ENCODE measurements around the gene TSPO2. TPM values are rescaled to one million over a fixed set of nuclear protein-coding genes. Genes with fewer than 3 reads are reported as not detected.

TSPO2 gene
- total RNA-seq, 2 experiments from 2014 or later, result not detected

GRCh38 chr6:41054511-41054910 is 12.2 kb downstream of the TSPO2 start:
- Histone ChIP-seq H3K4me3 (ENCODE audit: low read depth, low read length, poor library complexity, severe bottlenecking) (no peak overlapping the region), H3K79me2 (ENCODE audit: insufficient read depth, low read depth, low read length) (no peaks in the 10 kb centered on the region), H2AFZ (ENCODE audit: low read length) (no peak overlapping the region), H3K4me1 (ENCODE audit: insufficient read depth, low read length, poor library complexity, severe bottlenecking) (peaks cover 38% of the 10 kb centered on the region), H3K9me3 (ENCODE audit: low read length) (no peaks in the 10 kb centered on the region), H3K4me2 (ENCODE audit: low read length) (peak overlapping the region; percentile 46), H4K20me1 (ENCODE audit: insufficient read depth, low read length) (no peaks in the 10 kb centered on the region), H3K36me3 (ENCODE audit: insufficient read depth, low read length) (no peaks in the 10 kb centered on the region), H3K27ac (ENCODE audit: low read depth, low read length, poor library complexity, severe bottlenecking) (no peak overlapping the region), H3K9me2 (ENCODE audit: insufficient read depth, low read length) (no peaks in the 10 kb centered on the region)
- TF ChIP-seq EZH2phosphoT487 (IDR thresholded peaks at IDR 0.05; ENCODE audit: borderline replicate concordance, low read depth, low read length), result no peak
- TF ChIP-seq CTCF (conservative IDR thresholded peaks at IDR 0.05; ENCODE audit: low read length), result no peak
- intact Hi-C loops (cut with micrococcal nuclease; ENCODE audit: unreplicated experiment), result no loop called here
- BruUV-seq (replicated peaks), result no TSS peak
- ChIA-PET POLR2A (interaction anchor here (0.7 to 3.2 kb wide), 6 partner anchors 8 to 1692 kb away, joined by 3 to 13 read pairs (median 4); partner anchors contain the start of genes NFYA and OARD1), CTCF (ENCODE audit: unreplicated experiment) (no interaction called here)
- no peak for DNase-seq (ENCODE audit: low spot score)

GRCh38 chr6:41055149-41055548 is 12.9 kb downstream of the TSPO2 start:
- no peak overlapping the region for H3K4me3 ChIP-seq (ENCODE audit: low read depth, low read length, poor library complexity, severe bottlenecking)
- TF ChIP-seq EZH2phosphoT487 (IDR thresholded peaks at IDR 0.05; ENCODE audit: borderline replicate concordance, low read depth, low read length) (no peak), CTCF (conservative IDR thresholded peaks at IDR 0.05; ENCODE audit: low read length) (no peak)
- ChIA-PET CTCF (ENCODE audit: unreplicated experiment) (interaction anchor here (1.0 to 1.6 kb wide), 2 partner anchors 16 to 127 kb away, joined by 3 to 4 read pairs; no protein-coding TSS in a partner anchor), POLR2A (interaction anchor here (0.8 to 3.2 kb wide), 5 partner anchors 9 to 20 kb away, joined by 3 to 13 read pairs (median 4); partner anchors contain the start of genes NFYA and OARD1)
- no peaks in the 10 kb centered on the region for H3K9me3 ChIP-seq (ENCODE audit: low read length)
- no peaks in the 10 kb centered on the region for H3K36me3 ChIP-seq (ENCODE audit: insufficient read depth, low read length)
- peaks cover 38% of the 10 kb centered on the region for H3K4me1 ChIP-seq (ENCODE audit: insufficient read depth, low read length, poor library complexity, severe bottlenecking)
- DNase-seq (ENCODE audit: low spot score), result peak; percentile 64
- peak overlapping the region; percentile 37 for H3K27ac ChIP-seq (ENCODE audit: low read depth, low read length, poor library complexity, severe bottlenecking)
- H3K9me2 ChIP-seq (ENCODE audit: insufficient read depth, low read length), result no peaks in the 10 kb centered on the region
- BruUV-seq (replicated peaks), result no TSS peak
- H3K4me2 ChIP-seq (ENCODE audit: low read length), result peak overlapping the region; percentile 46
- H2AFZ ChIP-seq (ENCODE audit: low read length), result no peak overlapping the region
- no peaks in the 10 kb centered on the region for H4K20me1 ChIP-seq (ENCODE audit: insufficient read depth, low read length)
- intact Hi-C loops (cut with micrococcal nuclease; ENCODE audit: unreplicated experiment), result no loop called here
- H3K79me2 ChIP-seq (ENCODE audit: insufficient read depth, low read depth, low read length), result no peaks in the 10 kb centered on the region

- no peak overlapping the region for H3K4me3 ChIP-seq (ENCODE audit: low read depth, low read length, poor library complexity, severe bottlenecking)
- H3K27ac ChIP-seq (ENCODE audit: low read depth, low read length, poor library complexity, severe bottlenecking), result no peak overlapping the region
- no peak for DNase-seq (ENCODE audit: low spot score)
- no peak overlapping the region for H2AFZ ChIP-seq (ENCODE audit: low read length)
- no peak overlapping the region for H3K4me2 ChIP-seq (ENCODE audit: low read length)
- no peaks in the 10 kb centered on the region for H4K20me1 ChIP-seq (ENCODE audit: insufficient read depth, low read length)
- no peaks in the 10 kb centered on the region for H3K36me3 ChIP-seq (ENCODE audit: insufficient read depth, low read length)
- H3K4me1 ChIP-seq (ENCODE audit: insufficient read depth, low read length, poor library complexity, severe bottlenecking), result peaks cover 36% of the 10 kb centered on the region
- TF ChIP-seq EZH2phosphoT487 (IDR thresholded peaks at IDR 0.05; ENCODE audit: borderline replicate concordance, low read depth, low read length) (no peak), CTCF (conservative IDR thresholded peaks at IDR 0.05; ENCODE audit: low read length) (no peak)
- intact Hi-C loops (cut with micrococcal nuclease; ENCODE audit: unreplicated experiment), result no loop called here
- H3K9me2 ChIP-seq (ENCODE audit: insufficient read depth, low read length), result no peaks in the 10 kb centered on the region
- no peaks in the 10 kb centered on the region for H3K79me2 ChIP-seq (ENCODE audit: insufficient read depth, low read depth, low read length)
- POLR2A ChIA-PET, result no interaction called here
- CTCF ChIA-PET (ENCODE audit: unreplicated experiment), result interaction anchor here (1.0 kb wide), 1 partner anchor 25 kb away, joined by 3 read pairs; no protein-coding TSS in a partner anchor
- H3K9me3 ChIP-seq (ENCODE audit: low read length), result no peaks in the 10 kb centered on the region
- no TSS peak for BruUV-seq (replicated peaks)
Measured at GRCh38 chr6:41056768-41057490, 14.7 kb downstream of the TSPO2 start.
